ENCODE data around the gene ARFIP1.

DNA sequence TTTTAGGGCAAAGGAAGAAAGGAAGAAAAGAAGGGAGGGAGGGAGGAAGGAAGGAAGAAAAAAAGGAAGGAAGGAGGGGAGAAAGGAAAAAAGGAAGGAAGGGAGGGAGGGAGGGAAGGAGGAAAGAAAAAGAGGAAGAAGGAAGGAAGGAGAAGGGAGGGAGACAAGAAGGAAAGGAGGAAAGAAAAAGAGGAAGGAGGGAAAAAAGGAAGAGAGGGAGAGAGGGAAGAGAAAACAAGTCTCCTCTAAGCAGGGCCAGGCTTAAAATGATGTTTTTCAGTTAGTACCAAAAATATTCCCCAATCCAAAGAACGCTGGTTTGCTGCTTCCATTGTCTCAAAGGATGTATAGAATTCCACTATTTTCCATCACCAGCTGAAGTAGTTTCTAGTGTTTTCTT, 2.3 kb upstream of the ARFIP1 start:
- TF ChIP-seq CTCF (tag by site-specific recombination; IDR thresholded peaks at IDR 0.05) (no peak), ZBTB7A (tag by site-specific recombination; IDR thresholded peaks at IDR 0.05; ENCODE audit: low read depth) (no peak)
